Right lobe of liver (tissue), 4 donors: Measurements from ENCODE around the gene ZNF780A.

Experiments used
- CTCF ChIP-seq, 4 donors: fragments of 200-600 bp in 3 of 4; fragments of 450-650 bp in 1 of 4; IDR thresholded peaks; one replicate each; pipeline versions ENCODE4 v1.5.1 to v1.8.0; 2016 to 2022; ENCODE audit warnings: antibody characterized with exemption in 4 of 4, mild to moderate bottlenecking in 2 of 4
- POLR2A ChIP-seq: fragments of 450-650 bp; IDR thresholded peaks from one replicate; pipeline ENCODE4 v1.6.1; 2017; ENCODE audit warnings: antibody characterized with exemption, mild to moderate bottlenecking
- donor health status: DM: no; HTN: no; CAD: no.
- donor health status: DM: no; HTN: no; CAD: no.
- donor health status: DM: no; HTN: yes; CAD: no.

GRCh38 chr19:40059624-40060023 is 31.1 kb downstream of the ZNF780A start:
- no peak for TF ChIP-seq CTCF (IDR thresholded peaks at IDR 0.05)
- no peak for TF ChIP-seq POLR2A
